Chondrocyte (in vitro differentiated cells): ENCODE data around the gene SGCG. TPM values are rescaled to one million over a fixed set of nuclear protein-coding genes. Genes with fewer than 3 reads are reported as not detected.
"Not testable (repeated sequence)": the region's sequence is repeated elsewhere in the genome, so short reads cannot be mapped to it uniquely, and the experiment has no call there.

ENCODE experiments used
- DNase-seq: peaks from one replicate; pipeline ENCODE4 v3.0.0; 2021; ENCODE audit warnings: mixed read lengths, low spot score
- H3K27ac Mint-ChIP-seq: one replicate; pipeline ENCODE4 v1.8.0; 2021; ENCODE audit warnings: mild to moderate bottlenecking, moderate library complexity, mixed read lengths; ENCODE audit not compliant: unreplicated experiment
- H3K27me3 Mint-ChIP-seq: 2 replicates; pipeline ENCODE4 v1.8.0; 2021; ENCODE audit warnings: low read depth, mixed read lengths
- H3K36me3 Mint-ChIP-seq: 2 replicates; pipeline ENCODE4 v1.8.0; 2021; ENCODE audit warnings: low read depth, mixed read lengths
- H3K4me1 Mint-ChIP-seq: 2 replicates; pipeline ENCODE4 v1.8.0; 2021; ENCODE audit warnings: low read depth, mild to moderate bottlenecking, mixed read lengths
- H3K4me3 Mint-ChIP-seq: one replicate; pipeline ENCODE4 v1.8.0; 2021; ENCODE audit warnings: mild to moderate bottlenecking, moderate library complexity, mixed read lengths; ENCODE audit not compliant: unreplicated experiment
- H3K9me3 Mint-ChIP-seq: 2 replicates; pipeline ENCODE4 v1.8.0; 2021; ENCODE audit warnings: low read depth, mixed read lengths
- CTCF ChIP-seq: fragments of 200-600 bp; sonication (generic); IDR thresholded peaks from 2 replicates; pipeline ENCODE4 v1.5.0; 2021; ENCODE audit warnings: antibody characterized with exemption, mild to moderate bottlenecking, moderate library complexity
- total RNA-seq: library from RNA; stranded (reverse); gene quantifications from 3 replicates; pipeline ENCODE4 v1.2.1, GENCODE V29; 2021

SGCG gene
- total RNA-seq, 1 donor from 2014 or later, result 12.8 TPM

GRCh38 chr13:23205807-23206206 is 25.0 kb downstream of the SGCG start:
- Mint-ChIP-seq H3K36me3 (peaks cover 7% of the 10 kb centered on the region), H3K4me1 (peaks cover 7% of the 10 kb centered on the region), H3K27ac (no peak overlapping the region), H3K9me3 (peaks cover 14% of the 10 kb centered on the region), H3K4me3 (no peak overlapping the region), H3K27me3 (no peaks in the 10 kb centered on the region)
- no peak for DNase-seq
- no peak for TF ChIP-seq CTCF

- H3K27me3 Mint-ChIP-seq, result no peaks in the 10 kb centered on the region
- H3K4me1 Mint-ChIP-seq, result peaks cover 7% of the 10 kb centered on the region
- no peak for DNase-seq
- no peak for TF ChIP-seq CTCF
- peaks cover 6% of the 10 kb centered on the region for H3K36me3 Mint-ChIP-seq
- H3K27ac Mint-ChIP-seq, result no peak overlapping the region
- H3K9me3 Mint-ChIP-seq, result peaks cover 10% of the 10 kb centered on the region
- no peak overlapping the region for H3K4me3 Mint-ChIP-seq
Observed at GRCh38 chr13:23212671-23213070, 31.9 kb downstream of the SGCG start.

GRCh38 chr13:23231241-23231640 is 50.5 kb downstream of the SGCG start:
- no peak overlapping the region for H3K27ac Mint-ChIP-seq
- H3K9me3 Mint-ChIP-seq, result peaks cover 3% of the 10 kb centered on the region

GRCh38 chr13:23235994-23236393 is 55.2 kb downstream of the SGCG start:
- no peak overlapping the region for H3K27ac Mint-ChIP-seq
- peaks cover 8% of the 10 kb centered on the region for H3K9me3 Mint-ChIP-seq
- H3K27me3 Mint-ChIP-seq, result no peaks in the 10 kb centered on the region
- no peaks in the 10 kb centered on the region for H3K4me1 Mint-ChIP-seq
- no peak overlapping the region for H3K4me3 Mint-ChIP-seq
- no peak for DNase-seq
- TF ChIP-seq CTCF, result no peak
- peaks cover 11% of the 10 kb centered on the region for H3K36me3 Mint-ChIP-seq

More at GRCh38 chr13:23231241-23231640, 50.5 kb downstream of the SGCG start:
- no peaks in the 10 kb centered on the region for H3K27me3 Mint-ChIP-seq
- TF ChIP-seq CTCF, result no peak
- DNase-seq, result no peak
- peaks cover 5% of the 10 kb centered on the region for H3K36me3 Mint-ChIP-seq
- peaks cover 3% of the 10 kb centered on the region for H3K4me1 Mint-ChIP-seq
- H3K4me3 Mint-ChIP-seq, result no peak overlapping the region

GRCh38 chr13:23243066-23243465 is 62.3 kb downstream of the SGCG start:
- peaks cover 13% of the 10 kb centered on the region for H3K9me3 Mint-ChIP-seq
- TF ChIP-seq CTCF, result no peak
- H3K36me3 Mint-ChIP-seq, result peaks cover 17% of the 10 kb centered on the region
- H3K4me1 Mint-ChIP-seq, result no peaks in the 10 kb centered on the region
- H3K4me3 Mint-ChIP-seq, result no peak overlapping the region
- H3K27me3 Mint-ChIP-seq, result no peaks in the 10 kb centered on the region
- no peak overlapping the region for H3K27ac Mint-ChIP-seq
- DNase-seq, result no peak

GRCh38 chr13:23248410-23248809 is 67.6 kb downstream of the SGCG start:
- not testable (repeated sequence) for H3K36me3 Mint-ChIP-seq, H3K9me3 Mint-ChIP-seq, DNase-seq, H3K4me1 Mint-ChIP-seq, H3K27me3 Mint-ChIP-seq, H3K4me3 Mint-ChIP-seq, H3K27ac Mint-ChIP-seq
